Stomach (tissue), 4 donors: ENCODE results near the gene IFT52.

Experiments
- POLR2A ChIP-seq, 4 donors: fragments of 450-650 bp; IDR thresholded peaks; one replicate each; pipeline ENCODE4 v1.6.1; 2016; ENCODE audit warnings: antibody characterized with exemption in 4 of 4, control low read depth in 2 of 4, mild to moderate bottlenecking in 1 of 4, moderate library complexity in 1 of 4
- POLR2AphosphoS5 ChIP-seq, 3 donors: sonication (generic); formaldehyde crosslinking; IDR thresholded peaks; one replicate each; pipeline ENCODE4 v1.6.1; 2016; ENCODE audit warnings: antibody characterized with exemption in 3 of 3
- TF ChIP-seq, protein P1 (sequence below), 7 experiments: fragments of 450-650 bp in 4 of 7; fragments of 200-600 bp in 3 of 7; sonication (generic) in 3 of 7; IDR thresholded peaks; one replicate each; pipeline ENCODE4 v1.5.1; 2016 to 2019; ENCODE audit warnings: antibody characterized with exemption in 7 of 7, control low read depth in 2 of 7, mild to moderate bottlenecking in 1 of 7

DNA sequence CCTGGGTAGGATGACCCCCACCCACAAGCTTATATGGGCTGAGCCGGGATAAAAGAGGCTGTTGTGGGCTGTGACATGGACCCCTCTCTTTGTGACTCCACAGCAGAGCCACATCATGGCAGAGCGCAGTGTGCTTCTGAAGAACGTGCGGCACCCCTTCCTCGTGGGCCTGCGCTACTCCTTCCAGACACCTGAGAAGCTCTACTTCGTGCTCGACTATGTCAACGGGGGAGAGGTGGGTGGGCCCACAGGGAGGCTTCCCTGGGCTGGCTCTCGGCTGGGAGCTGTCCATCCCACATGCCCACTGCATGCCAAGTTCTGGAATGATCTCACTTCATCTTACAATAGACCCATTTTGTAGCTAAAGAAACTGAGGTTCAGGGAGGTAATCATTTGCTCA, 21.5 kb upstream of the IFT52 start:
- TF ChIP-seq, protein P1, sequence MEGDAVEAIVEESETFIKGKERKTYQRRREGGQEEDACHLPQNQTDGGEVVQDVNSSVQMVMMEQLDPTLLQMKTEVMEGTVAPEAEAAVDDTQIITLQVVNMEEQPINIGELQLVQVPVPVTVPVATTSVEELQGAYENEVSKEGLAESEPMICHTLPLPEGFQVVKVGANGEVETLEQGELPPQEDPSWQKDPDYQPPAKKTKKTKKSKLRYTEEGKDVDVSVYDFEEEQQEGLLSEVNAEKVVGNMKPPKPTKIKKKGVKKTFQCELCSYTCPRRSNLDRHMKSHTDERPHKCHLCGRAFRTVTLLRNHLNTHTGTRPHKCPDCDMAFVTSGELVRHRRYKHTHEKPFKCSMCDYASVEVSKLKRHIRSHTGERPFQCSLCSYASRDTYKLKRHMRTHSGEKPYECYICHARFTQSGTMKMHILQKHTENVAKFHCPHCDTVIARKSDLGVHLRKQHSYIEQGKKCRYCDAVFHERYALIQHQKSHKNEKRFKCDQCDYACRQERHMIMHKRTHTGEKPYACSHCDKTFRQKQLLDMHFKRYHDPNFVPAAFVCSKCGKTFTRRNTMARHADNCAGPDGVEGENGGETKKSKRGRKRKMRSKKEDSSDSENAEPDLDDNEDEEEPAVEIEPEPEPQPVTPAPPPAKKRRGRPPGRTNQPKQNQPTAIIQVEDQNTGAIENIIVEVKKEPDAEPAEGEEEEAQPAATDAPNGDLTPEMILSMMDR (IDR thresholded peaks at IDR 0.05), result no peak
- TF ChIP-seq POLR2A (IDR thresholded peaks at IDR 0.05) (no peak), POLR2AphosphoS5 (IDR thresholded peaks at IDR 0.05) (no peak)
